ENCODE measurements around the gene VPS50.
"Not testable (repeated sequence)": the region's sequence is repeated elsewhere in the genome, so short reads cannot be mapped to it uniquely, and the experiment has no call there.

The VPS50 gene

GRCh38 chr7:93239824-93240223 lies 7.7 kb downstream of the VPS50 start:
- DNase-seq: no peak

DNA sequence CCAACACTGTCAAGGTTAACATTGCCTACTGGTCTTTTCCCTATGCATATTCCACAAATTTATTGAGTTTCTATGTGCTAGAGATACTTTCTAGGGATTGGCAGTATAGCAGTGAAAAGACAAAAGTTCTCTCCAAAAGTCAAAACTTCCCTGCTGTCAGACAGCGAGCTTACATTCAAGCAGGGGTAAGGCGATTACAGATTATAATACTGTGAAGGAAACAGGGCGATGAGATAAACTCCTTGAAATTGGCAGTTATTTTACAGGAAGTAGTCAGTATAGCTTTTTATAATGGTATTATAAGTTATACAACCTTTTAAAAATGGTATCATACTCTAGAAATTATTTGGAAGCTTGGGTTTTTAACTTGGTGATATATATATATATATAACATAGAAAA lies 9.9 kb downstream of the VPS50 start:
- no peak for DNase-seq

- no peak for DNase-seq
These were observed 13.6 kb downstream of the VPS50 start for GRCh38 chr7:93245525-93246432.

DNA sequence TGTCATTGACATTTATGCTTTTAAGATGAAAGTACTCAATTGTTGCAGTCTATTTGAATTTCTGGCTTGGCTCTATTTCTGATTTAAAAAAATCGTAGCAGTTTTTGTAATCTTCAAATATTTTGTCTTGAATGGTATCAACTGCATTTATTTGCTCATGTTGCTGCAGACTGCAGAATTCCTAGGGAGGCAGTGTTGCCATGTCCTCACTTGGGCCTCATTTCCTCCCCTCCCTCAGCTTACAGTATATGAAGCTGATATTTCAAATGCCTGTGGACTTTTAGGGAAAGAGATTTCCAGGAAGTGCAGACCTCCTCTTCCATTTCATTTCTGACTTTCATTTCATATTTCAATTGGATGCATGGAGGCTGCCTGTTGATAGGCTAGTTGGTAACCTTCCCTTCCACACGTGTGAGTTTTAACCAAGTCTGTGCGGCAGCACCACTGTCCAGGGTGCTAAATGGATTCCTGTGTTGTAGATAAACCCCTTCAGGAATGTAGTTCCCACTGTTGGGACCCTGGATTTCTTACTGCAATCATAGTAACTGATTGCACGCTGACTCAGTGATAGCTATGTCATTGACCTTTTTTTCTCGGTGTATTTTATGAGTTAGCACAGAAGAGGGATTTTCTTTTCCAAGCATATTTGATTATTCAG lies 17.5 kb downstream of the VPS50 start:
- no peak for DNase-seq

DNA sequence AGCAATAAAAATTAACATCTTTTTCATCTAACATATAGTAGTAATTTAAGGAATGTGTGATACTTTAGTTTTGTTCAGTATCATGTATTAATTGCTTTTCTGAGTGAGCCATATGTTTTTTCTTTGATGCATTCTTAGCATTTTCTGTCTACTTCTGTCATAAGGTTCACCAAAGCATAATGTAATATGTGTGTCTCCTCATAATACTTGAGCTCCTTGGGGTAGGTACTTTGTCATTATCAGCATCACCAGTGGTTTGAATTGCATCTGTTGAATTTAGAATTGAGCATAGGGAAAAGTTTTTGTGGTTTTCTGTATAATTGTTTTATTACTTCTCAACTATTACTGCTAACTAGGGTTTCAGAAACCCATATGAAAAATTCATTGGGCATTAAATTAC lies 26.5 kb downstream of the VPS50 start:
- no peak for DNase-seq

DNA sequence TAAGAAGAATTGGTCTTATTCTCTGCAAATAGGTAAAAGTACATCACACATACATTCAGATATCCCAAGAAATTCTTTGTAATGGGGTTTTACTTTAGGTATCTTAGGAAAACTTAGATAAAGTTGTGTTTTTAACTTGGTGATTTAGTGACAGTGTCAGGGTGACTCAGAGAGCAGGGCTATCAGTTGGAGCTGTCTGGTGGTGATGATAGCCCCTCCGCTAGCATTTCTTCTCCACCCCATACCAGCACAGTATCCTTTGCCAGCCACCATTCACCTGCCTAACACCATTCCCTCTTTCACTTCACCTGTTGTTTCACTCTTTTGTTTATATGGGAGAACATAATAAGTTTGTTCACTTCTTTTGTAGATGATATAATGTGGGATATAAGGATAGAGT lies 30.4 kb downstream of the VPS50 start:
- DNase-seq: no peak

GRCh38 chr7:93265220-93265619 lies 33.1 kb downstream of the VPS50 start:
- no peak for DNase-seq

- no peak for DNase-seq
These were observed 47.4 kb downstream of the VPS50 start for GRCh38 chr7:93279541-93279940.

DNA sequence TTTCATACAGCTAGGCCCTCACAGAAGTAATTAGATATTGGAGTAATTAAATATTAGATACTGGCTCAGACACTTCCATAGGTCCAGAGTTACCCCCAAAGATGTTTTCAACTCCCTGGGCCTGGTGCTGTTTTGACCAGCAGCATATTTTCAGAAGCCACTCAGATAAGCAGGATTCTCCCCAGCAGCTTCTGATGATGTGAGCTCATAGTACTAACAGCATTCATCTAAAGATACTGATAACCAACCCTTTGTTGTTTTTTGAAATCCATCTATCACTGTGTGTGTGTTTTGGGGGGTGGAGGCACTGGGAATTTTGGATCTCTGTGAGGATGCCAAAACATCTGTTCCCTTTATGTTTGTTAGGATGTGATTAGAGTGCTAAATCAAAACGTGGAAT lies 52.7 kb downstream of the VPS50 start:
- DNase-seq: no peak

DNA sequence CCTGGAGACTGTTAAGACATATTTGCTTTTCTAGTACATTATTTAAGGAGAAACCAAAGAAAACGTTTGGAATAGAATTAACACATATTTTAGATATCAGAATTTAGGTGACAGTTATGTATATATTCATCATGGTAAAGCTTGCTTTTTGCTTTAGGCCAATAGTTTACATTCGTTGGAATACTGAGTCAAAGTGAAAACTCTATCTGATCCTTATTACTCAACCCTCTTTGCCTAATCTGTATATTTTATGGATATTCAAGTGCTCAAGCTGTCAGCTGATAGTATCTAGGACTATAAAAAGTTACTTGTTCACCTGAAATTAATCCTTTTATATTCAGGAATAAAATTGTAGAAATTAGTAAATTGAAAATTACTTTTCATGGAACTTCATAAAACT lies 61.1 kb downstream of the VPS50 start:
- no peak for DNase-seq

DNA sequence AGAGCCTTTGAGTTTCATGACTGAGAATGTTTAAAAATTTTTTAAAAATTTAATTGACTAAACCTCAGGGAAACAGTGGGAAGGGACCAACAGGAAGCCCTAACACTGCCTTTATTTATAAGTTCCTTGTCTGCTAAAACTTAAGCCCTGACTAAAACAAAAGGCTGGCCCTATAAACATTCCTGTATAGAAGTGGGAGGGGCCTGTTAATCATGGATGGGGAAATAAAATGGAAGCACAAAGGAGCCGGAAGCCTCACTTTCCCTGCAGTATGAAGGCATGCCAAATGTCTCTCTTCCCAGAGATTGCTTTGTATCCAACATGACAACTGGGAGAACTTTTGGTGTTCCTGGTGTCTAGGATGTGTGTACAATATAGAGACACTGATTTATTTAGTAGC lies 66.0 kb downstream of the VPS50 start:
- DNase-seq: no peak

GRCh38 chr7:93298671-93299070 lies 66.5 kb downstream of the VPS50 start:
- no peak for DNase-seq

DNA sequence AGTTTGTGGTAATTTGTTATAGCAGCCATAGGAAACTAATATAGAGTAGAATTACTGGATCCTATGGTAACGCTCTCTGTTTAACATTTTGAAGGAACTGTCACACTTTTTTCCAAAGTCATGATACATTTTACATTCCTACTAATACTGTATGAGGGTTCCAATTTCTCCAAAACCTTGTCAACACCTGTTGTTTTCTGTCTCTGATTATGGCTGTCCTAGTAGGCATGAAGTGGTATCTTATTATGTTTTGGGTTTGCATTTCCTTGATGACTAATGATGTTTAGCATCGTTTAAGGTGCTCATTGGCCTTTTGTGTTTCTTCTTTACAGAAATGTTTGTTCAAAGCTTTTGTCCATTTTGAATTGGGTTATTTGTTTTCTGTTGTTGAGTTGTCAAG lies 69.6 kb downstream of the VPS50 start:
- DNase-seq: no peak

DNA sequence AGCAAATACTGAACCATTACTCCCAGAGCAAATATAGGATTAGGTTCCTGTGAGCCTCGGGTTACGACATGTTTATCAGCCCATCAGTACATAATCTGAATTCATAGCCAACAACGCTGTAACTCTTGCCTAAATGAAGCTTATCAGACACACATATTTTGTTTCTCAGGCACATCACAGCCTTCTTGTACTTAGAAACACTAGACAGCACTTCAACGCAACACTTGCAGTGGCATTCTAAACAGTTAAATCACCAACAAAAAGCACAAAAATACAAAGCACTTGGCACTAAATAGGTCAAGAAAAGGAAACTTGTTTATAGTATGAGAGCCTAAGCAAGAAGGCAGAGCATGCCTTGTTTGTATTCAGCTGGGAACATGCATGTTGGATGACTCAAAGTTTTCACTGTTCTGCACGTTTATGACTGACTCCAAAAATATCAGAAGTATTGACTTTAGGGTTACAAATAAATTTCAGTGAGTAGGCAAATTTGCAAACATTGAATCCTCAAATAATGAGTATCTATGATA lies 75.0 kb downstream of the VPS50 start:
- DNase-seq: no peak

GRCh38 chr7:93307943-93308342 lies 75.8 kb downstream of the VPS50 start:
- DNase-seq: no peak

- DNase-seq: no peak
These were observed 78.2 kb downstream of the VPS50 start for GRCh38 chr7:93310346-93310745.

- no peak for DNase-seq
These were observed 82.3 kb downstream of the VPS50 start for GRCh38 chr7:93314449-93314848.

DNA sequence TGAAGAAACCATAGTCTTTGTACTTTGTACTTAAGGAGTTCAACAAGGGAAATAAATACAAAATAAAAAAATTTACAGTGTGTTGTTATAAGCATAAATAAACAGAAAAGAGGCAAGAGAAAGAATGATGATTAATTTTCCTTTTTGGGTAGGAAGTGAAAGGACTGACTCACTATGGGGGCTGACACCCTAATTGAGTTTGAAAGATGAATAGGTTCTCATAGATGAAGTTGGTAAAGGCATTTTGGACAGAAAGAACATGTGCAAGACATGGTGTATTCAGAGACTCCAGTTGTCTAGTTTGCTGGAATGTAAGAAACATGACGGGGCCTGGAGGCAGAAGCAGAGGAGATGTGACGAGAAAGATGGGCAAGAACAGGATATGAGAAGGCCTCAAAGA lies 83.7 kb downstream of the VPS50 start:
- no peak for DNase-seq

- no peak for DNase-seq
These were observed 84.6 kb downstream of the VPS50 start for GRCh38 chr7:93316730-93317129.

- no peak for DNase-seq
These were observed 88.7 kb downstream of the VPS50 start for GRCh38 chr7:93320887-93321286.

- DNase-seq: not testable (repeated sequence)
These were observed 94.1 kb downstream of the VPS50 start for GRCh38 chr7:93326291-93326690.

- no peak for DNase-seq
These were observed 95.0 kb downstream of the VPS50 start for GRCh38 chr7:93327006-93327633.

- no peak for DNase-seq
These were observed 99.5 kb downstream of the VPS50 start for GRCh38 chr7:93331706-93332105.

GRCh38 chr7:93332172-93332571 lies 100.0 kb downstream of the VPS50 start:
- DNase-seq: no peak
